NCI-H510A treated with DMSO at 0.1 percent for 48 hours (cell line): ENCODE results near the gene NPHP4.

Source experiments
- DNase-seq: peaks from one replicate; lab custom pipeline; 2025; lab: John Stamatoyannopoulos, UW

NPHP4 gene

GRCh38 chr1:5971471-5972197 lies 20.6 kb downstream of the NPHP4 start:
- DNase-seq: no peak

GRCh38 chr1:5970610-5971273 lies 21.5 kb downstream of the NPHP4 start:
- no peak for DNase-seq

- no peak for DNase-seq
Measured at GRCh38 chr1:5969168-5969567, 23.1 kb downstream of the NPHP4 start.

GRCh38 chr1:5968161-5968736 lies 24.0 kb downstream of the NPHP4 start:
- DNase-seq: no peak

GRCh38 chr1:5967351-5968160 lies 24.7 kb downstream of the NPHP4 start:
- DNase-seq: no peak

GRCh38 chr1:5966543-5967205 lies 25.6 kb downstream of the NPHP4 start:
- DNase-seq: no peak

GRCh38 chr1:5965586-5966131 lies 26.6 kb downstream of the NPHP4 start:
- DNase-seq: no peak

- no peak for DNase-seq
Measured at GRCh38 chr1:5962265-5963105, 29.7 kb downstream of the NPHP4 start.

- peak; percentile 94 for DNase-seq
Measured at GRCh38 chr1:5961601-5962000, 30.6 kb downstream of the NPHP4 start.

- DNase-seq: no peak
Measured at GRCh38 chr1:5960336-5960735, 31.9 kb downstream of the NPHP4 start.

- no peak for DNase-seq
Measured at GRCh38 chr1:5959667-5960230, 32.5 kb downstream of the NPHP4 start.

GRCh38 chr1:5959087-5959486 lies 33.1 kb downstream of the NPHP4 start:
- no peak for DNase-seq

GRCh38 chr1:5956022-5956830 lies 36.0 kb downstream of the NPHP4 start:
- no peak for DNase-seq

GRCh38 chr1:5955479-5955977 lies 36.7 kb downstream of the NPHP4 start:
- DNase-seq: peak; percentile 56

GRCh38 chr1:5954964-5955363 lies 37.3 kb downstream of the NPHP4 start:
- DNase-seq: no peak

GRCh38 chr1:5953386-5953785 lies 38.8 kb downstream of the NPHP4 start:
- DNase-seq: no peak

GRCh38 chr1:5951846-5952410 lies 40.3 kb downstream of the NPHP4 start:
- DNase-seq: no peak

GRCh38 chr1:5950994-5951785 lies 41.0 kb downstream of the NPHP4 start:
- DNase-seq: no peak
